Glomerular visceral epithelial cell (primary cell): Measurements from ENCODE around the gene KAT6B.
A peak's percentile ranks its signal among the peaks of the same experiment; 100 is the strongest.
"Not testable (repeated sequence)": the region's sequence is repeated elsewhere in the genome, so short reads cannot be mapped to it uniquely, and the experiment has no call there.

ENCODE experiments used
- DNase-seq: peaks from one replicate; pipeline ENCODE4 v3.0.0-alpha.2; 2016; ENCODE audit errors: extremely low spot score

KAT6B gene

DNA sequence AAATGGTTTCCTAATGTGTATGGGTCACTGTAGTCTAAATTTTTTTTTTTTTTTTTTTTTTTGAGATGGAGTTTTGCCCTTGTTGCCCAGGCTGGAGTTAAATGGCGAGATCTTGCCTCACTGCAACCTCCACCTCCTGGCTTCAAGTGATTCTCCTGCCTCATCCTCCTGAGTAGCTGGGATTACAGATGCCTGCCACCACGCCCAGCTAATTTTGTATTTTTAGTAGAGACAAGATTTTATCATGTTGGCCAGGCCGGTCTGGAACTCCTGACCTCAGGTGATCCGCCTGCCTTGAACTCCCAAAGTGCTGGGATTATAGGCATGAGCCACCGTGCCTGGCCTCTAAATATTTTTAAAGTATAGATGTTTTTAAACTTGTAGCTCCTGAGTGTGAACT is 94.7 kb downstream of the KAT6B start:
- DNase-seq: not testable (repeated sequence)

DNA sequence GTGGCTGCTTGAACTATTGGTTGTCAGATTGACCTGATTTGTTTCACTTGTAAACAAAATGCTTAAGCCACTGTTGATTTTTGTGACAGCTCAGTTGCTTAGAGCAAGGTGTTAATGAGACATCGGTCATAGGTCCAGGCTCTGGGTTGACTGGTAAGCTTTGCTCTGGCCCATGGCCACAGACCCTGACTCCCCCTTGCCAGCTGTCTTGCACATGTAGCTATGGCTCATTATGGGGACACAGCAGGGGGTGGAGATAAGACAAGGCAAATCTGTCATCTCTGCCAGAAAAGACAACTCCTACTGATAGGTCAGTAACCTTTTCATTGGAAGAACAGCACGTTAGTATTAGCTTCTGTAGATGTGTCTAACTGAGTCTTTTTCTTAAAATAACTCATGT is 95.3 kb downstream of the KAT6B start:
- DNase-seq: no peak

DNA sequence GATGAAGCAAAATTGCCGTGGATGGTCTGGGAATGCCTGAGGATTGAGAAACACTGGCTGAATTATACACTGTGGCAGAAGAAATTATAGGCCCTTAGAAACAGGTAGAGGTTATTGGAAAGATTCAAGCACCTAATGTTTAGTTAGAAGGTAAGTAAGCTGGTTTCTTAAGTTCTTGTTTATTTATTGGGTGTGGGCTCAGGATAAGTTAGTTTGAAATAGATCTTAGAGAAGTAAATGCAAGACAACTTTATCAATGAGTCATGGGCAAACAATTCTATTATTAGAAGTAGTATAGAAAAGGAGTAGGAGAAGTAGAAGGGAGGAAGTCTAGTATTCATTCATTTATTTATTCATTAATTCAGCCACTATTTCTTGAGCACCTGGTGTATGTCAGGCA is 96.5 kb downstream of the KAT6B start:
- DNase-seq: no peak

DNA sequence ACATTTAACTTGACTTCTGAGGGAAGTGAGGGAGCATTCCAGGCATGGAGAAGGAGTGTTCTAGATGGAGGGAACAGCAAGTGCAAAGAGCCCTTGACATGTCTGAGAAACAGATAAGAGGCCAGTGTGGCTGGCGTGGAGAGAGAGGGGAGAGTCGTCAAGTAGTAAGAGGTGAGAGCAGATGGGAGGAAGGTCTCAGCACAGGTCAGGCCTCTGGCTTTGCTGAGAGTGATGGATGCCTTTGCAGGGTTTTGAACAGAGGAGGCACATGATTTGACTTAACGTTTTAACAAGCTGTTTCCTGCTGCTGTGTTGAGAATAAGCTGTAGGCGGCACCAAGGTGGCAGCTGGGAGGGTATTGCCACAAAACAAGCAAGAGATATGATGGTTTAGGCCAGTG is 97.2 kb downstream of the KAT6B start:
- no peak for DNase-seq

DNA sequence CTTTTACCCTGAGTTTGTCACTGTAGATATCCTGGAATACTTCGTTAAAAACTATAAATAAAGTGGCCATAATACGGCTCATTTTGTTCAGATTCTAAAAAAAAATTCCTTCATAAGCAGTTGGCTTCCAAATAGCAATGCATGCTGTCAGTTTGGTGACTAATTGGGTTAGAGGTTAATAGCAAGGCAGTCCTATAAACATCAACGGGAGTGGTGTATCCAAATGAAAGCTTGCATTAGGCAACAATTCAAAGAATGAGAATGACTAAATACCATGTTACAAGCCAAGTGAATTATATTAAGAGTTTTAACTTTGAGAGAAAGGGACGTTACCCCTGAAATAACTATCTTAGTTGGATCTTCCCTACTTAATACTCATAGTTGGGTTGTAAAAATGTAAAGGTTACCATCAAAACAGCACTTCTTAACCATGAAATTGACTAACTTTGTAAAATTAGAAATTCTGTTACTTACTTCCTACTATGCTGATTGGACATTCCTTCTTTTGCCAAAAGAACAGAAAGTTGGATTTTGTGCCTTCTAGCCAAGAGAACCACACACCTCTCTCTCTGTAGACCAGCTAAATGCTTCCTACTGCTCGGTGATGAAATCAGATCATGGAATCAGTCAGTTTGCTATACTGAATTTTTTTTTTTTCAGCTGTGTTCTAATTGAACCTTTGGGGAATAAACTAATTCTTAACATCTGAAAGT is 98.0 kb downstream of the KAT6B start:
- peak; percentile 65 for DNase-seq

DNA sequence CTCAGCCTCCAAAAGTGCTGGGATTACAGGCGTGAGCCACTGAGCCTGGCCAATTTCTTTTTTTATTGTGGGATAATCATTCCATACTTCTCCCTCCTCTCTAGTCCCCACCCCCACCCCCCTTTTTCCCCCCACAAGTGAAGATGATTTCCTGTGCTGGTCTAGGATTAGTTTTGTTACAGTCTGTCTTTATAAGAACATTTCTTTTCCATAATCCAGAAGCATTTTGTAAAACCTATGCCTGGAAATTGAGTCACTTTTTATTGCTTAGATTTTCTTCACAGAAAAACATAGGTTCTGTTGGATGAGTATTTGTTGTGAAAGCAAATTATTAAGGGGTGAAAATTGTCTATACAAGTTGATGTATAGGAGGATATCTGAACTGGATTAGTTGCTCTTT is 98.9 kb downstream of the KAT6B start:
- no peak for DNase-seq

DNA sequence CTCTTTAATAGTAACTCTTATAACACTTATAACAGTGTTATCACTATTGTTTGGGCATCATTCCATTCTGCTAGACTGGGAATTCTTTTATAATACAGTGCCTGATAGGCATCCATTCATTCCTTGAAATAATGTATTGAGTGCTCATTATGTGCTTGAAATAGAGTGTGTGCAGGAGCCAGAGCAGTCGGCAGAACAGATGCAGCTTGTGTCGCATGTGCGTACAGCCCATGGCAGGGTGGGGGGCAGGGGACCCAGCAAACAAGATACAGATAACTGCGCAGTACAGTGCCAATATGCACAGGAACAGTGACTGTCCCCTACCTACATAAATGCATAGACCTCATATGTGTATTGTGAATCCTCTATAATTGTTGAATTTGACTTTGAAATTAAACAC is 99.3 kb downstream of the KAT6B start:
- no peak for DNase-seq

DNA sequence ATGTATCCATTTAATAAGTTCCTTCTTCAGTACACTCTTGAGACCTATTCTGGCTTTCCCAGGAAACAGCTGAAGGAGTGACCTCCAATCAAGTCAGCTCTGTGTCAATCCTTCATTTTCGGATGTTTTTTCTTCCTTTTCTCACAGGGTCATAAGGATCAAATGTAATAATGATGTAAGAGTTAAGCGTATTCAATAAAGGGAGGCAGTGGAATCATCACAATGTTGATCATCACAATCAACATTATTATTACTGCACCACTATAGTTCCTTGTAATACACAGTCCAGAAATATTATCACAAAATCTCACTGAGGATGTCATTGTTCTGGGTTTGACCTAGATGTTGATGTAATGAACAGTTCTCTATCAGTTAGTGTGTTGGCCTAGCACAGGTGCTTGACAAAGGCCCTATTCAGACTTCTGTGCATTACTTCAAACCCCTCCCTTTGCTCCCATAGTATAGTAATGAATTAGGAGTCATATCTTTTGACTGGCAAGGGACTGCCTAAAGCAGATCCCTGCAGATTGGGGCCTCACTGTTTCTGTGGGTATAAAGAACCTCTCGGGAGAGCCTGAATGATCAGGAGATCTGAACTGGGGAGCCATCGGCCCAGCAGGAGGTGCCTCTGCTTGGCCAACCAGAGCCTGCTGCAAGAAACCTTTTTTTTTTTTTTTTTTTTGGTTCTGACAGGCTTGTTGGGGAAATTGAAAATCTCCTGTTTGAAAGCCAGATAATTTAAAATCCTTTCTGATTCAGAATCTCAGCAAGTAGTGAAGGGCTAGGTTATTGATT is 100.6 kb downstream of the KAT6B start:
- no peak for DNase-seq

DNA sequence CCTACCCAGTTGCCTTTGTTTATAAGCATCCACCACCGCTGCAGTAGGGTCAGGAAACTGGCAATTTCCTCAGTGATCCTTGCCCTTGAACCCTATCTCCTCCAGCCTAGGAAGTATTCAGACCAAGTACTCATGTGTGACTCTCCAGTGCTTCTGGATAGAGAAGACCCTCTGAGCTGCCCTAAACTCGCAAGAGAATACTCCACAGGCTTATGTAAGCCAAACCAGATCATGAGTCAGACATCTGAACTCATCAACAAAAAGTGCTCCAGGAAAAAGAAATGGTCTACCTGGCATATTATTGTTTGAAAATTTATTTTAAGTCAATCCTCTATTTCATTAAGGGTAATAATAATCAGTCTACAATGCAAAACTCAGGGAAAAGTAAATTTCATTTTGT is 101.3 kb downstream of the KAT6B start:
- DNase-seq: no peak

DNA sequence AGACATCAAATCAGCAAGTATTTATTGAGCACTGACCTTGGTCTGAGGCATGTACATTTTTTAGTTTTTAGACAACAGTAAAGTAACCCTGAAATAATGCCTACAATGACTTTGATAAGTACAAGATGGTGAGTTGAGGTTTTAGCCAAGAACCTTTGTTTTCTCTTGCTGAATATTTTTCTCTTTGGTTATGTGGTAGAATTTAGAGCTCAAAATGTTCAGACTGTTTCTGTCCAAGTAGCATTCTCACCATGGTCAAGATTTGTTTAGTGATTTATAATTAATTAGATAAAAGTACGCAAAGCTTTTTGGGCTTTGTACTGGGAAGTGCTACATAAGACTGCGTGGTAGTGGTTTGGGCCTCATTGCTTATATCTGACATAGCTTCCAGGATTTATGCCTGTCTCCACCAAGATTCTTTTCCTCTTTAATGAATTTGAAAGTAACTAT is 102.4 kb downstream of the KAT6B start:
- DNase-seq: no peak

DNA sequence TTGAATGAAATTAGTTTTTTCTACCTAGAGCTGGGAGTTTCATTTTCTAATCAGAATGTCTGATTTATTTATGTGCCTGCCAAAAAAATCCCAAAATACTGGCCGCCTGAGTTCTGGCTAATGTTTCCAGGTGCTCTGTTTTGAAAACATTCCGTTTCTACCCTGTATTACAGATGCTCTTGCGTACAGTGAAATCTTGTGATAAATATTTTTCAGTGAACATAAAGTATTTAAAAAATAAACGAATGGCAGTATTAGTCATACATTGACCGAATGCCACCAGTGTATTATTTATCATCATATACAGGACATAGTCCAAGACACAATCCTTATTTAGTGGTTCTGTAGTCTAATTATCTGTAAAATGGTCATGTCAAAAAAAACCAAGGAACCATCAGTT is 102.8 kb downstream of the KAT6B start:
- no peak for DNase-seq

DNA sequence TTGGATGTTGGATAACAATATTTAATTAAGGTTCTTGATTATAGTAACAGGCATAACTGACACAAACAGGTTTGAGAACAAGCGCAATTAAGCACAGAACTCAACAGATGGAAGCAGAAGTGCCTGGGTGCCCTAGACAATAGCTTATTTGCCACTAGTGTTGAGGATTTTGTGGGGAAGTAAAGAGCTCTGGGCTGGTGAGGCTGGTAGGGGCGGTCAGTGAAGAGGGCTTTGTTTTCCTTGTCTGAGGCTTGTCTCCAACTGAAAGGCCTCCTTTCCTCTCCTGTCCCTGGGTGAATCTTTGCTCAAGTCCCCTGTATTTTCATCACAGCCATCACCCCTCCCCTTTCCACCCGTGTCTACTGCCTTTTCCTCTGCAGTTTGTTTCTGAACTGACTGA is 104.6 kb downstream of the KAT6B start:
- no peak for DNase-seq

DNA sequence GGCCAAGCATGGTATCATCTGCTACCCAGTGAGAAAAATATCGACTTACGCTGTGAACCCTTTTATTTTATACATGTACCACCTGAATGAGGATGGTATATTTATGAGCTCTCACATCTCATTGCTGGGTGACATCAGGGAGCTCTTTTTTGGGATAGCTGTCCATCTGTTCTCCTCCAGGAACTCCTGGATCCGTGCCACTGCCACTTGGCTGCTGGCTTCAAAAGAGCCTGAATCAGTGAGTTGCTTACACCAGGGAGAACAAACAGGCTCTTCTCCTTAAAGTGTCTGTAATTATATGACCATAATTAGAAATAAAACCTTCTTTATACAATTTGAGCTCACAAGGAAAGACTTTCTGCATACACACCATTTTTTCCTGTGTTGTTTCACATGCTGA is 106.2 kb downstream of the KAT6B start:
- DNase-seq: no peak

DNA sequence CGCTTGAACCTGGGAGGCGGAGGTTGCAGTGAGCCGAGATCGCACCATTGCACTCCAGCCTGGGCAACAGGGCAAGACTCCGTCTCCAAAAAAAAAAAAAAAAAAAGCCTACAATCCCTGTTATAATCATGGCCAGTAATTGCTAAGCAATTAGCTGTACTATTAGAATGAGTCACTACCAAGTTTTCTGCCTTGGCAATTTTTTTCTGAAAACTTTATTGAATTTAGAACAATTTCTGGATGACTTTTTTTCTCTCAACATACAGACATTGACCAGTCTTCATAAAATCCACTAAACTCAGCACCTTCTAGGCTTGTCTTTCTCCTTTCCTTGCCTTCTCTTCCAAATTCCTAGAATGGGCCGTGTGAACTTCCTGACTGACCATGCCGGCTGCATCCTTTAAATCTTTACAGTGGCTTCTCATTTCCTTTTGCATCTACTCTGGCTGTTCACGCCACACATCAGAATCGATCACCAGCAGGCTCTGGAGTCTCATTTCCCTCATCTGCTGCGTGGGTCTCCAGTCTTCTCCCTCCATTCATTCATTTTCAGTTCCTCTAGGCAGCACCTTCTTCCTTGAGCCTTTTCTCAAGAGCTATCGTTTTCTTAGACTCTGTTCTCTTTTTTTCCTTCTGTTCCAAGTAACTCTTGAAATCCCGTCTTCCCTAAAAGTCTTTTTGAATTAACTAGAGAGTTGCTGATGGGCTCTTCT is 107.9 kb downstream of the KAT6B start:
- no peak for DNase-seq

DNA sequence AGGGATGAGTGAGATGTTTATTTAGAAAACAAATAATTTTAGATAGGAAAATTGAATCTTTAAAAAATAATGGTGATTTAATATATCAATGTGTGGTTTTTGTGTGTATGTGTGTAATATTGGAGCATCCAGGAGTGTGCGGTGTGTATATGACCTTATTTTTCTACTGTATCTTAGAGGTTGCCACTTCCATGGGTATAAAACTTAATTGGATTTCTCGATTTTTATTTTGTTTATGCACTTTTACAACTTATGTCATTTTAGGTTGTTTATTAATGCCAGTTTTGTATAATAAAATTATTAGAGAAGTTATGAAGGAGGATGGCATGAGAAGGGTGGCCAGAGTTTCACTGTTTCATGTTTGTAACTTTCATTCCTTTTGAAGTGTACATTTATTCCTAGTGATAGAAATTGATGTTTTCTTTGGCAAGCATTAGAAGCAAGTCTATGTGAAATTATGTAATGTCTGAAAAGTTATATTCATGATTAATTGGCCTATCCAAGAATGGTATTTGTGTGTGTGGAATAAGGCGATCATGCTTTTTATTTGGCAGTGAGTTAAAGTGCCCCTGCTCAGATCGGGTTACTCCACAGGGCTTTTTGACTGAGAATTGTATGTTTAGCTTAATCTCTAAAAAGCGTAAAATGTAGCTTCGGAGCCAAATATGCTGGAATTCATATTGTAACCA is 110.3 kb downstream of the KAT6B start:
- no peak for DNase-seq

DNA sequence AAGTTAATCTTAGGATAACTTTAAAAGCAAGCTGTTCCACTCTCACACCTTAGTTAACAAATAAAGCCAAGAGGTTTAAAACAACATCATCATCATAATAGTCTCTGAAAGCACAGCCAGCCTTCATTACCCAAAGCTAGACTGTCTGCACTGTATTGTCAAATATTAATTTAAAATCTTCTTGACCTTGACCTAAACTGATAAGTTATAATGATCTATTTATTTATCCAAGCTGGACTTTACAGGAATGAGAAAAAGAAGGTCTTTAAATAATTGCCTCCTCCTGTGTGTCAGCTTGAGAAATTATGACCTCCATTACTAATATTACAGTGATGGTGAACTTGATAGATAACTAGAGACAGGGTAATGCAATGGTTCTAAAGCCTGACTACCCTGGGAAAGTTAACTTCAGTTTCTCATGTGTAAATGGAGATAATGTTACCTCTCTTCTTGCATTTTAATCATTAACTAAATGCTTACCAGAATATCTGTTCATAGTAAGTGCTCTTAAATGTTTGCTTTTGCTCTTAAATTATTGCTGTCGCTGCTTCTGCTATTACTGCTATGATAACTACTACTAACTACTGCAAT is 111.0 kb downstream of the KAT6B start:
- no peak for DNase-seq

DNA sequence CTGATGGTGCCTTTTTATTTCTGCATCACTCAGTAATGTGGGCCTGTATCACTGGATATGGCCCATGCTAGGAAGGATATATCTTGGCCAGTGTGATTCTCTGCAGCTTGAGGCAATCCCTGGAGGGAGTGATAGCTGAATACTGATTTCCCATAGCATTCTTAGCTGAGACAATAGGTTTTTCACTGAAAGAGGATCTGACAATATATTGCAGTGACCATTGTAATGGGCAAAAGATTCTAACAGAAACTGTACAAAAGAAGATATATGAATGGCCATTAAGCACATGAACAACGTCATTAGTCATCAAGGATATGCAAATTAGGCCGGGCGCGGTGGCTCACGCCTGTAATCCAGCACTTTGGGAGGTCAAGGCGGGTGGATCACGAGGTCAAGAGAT is 117.8 kb downstream of the KAT6B start:
- no peak for DNase-seq

DNA sequence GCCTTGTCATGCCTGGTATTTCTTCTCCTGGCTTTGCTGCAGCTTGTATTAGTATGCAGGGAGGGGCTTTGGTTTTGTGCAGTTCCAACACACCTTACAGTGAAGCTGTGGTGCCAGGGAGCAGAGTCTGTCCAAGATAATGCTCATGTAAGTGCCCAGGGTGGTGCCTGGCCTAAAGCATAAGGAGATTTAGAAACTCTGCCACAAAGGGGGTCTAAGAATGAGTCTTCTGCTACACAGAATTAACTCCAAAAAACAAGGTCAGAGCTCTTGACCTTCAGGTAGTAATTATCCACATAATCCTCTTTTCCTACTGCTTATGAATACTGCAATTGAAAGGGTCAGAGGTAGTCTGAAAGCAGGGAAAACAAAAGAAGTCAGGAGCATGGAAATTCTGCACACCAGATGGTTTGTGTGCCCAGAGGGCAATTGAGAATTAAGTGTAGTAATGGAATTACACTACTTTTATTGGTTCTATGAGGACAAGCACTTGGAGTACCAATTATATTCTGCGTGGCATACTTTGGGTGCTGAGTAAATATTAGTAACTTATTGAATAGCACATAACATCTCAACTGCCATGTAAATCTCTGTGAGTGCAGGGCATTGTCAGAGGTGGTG is 121.5 kb downstream of the KAT6B start:
- DNase-seq: no peak

DNA sequence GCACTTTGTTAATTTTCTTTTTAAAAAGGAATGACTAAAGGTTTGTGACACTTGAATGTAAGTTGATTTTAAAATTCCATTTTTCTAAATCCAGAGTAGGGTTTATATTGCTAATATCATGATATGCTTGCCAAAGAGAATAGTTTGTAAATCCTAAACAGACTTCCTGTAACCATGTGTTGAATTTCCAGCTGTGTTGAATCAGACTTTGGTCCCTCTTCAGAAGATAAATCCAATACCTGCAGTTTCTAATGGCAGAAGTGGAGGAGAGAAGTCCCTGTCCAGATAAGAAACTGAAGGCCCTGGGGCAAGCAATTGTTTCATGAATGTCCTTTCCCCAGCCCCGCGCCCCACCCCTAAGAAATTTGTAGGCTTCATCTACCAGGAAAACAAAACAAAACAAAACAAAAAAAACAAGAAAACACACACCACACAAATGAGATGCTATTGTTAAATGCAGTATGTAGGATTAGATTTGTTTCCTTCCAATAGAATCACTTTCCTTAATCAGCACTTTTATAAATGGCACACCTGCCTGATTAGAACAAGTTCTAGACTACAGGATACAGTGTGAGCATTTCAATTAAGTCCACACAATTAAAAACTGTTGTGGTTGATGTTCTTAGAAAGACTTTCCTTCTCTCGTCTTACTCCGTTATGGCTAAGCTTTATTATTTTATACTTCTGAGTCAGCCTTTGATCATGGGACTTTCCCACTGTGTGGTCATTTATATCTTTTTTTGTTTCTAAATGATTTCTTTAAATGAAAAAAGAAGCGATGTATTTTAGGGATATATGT is 122.8 kb downstream of the KAT6B start:
- no peak for DNase-seq
